Measurements from ENCODE around the gene DNAJC18.
"Not testable (repeated sequence)": the region's sequence is repeated elsewhere in the genome, so short reads cannot be mapped to it uniquely, and the experiment has no call there.

DNAJC18 gene

GRCh38 chr5:139430015-139430414 is 9.3 kb downstream of the DNAJC18 start:
- no peak for DNase-seq (ENCODE audit: low read depth in 2 of 2)

- peak; percentile 15 to 19 for DNase-seq (ENCODE audit: low read depth in 2 of 2)
These were observed 13.0 kb downstream of the DNAJC18 start for GRCh38 chr5:139426203-139426885.

- DNase-seq (ENCODE audit: low read depth in 2 of 2): no peak
These were observed 13.8 kb downstream of the DNAJC18 start for GRCh38 chr5:139425497-139425896.

GRCh38 chr5:139422307-139422893 is 16.9 kb downstream of the DNAJC18 start:
- DNase-seq (ENCODE audit: low read depth in 2 of 2): peak; percentile 35 to 49

GRCh38 chr5:139419226-139420192 is 19.8 kb downstream of the DNAJC18 start:
- DNase-seq (ENCODE audit: low read depth in 2 of 2): no peak

- DNase-seq (ENCODE audit: low read depth in 2 of 2): no peak
These were observed 20.5 kb downstream of the DNAJC18 start for GRCh38 chr5:139418793-139419192.

- DNase-seq (ENCODE audit: low read depth in 2 of 2): no peak
These were observed 22.1 kb downstream of the DNAJC18 start for GRCh38 chr5:139417214-139417613.

- no peak for DNase-seq (ENCODE audit: low read depth in 2 of 2)
These were observed 22.7 kb downstream of the DNAJC18 start for GRCh38 chr5:139416651-139417050.

GRCh38 chr5:139415869-139416268 is 23.5 kb downstream of the DNAJC18 start:
- no peak for DNase-seq (ENCODE audit: low read depth in 2 of 2)

- DNase-seq (ENCODE audit: low read depth in 2 of 2): no peak
These were observed 24.0 kb downstream of the DNAJC18 start for GRCh38 chr5:139415221-139415861.

GRCh38 chr5:139414581-139415130 is 24.7 kb downstream of the DNAJC18 start:
- DNase-seq (ENCODE audit: low read depth in 2 of 2): no peak

- no peak for DNase-seq (ENCODE audit: low read depth in 2 of 2)
These were observed 25.4 kb downstream of the DNAJC18 start for GRCh38 chr5:139413963-139414362.

GRCh38 chr5:139413153-139413552 is 26.2 kb downstream of the DNAJC18 start:
- DNase-seq (ENCODE audit: low read depth in 2 of 2): no peak

GRCh38 chr5:139410993-139411828 is 28.1 kb downstream of the DNAJC18 start:
- DNase-seq (ENCODE audit: low read depth in 2 of 2): peak; percentile 57 to 60

- DNase-seq (ENCODE audit: low read depth in 2 of 2): no peak
These were observed 29.0 kb downstream of the DNAJC18 start for GRCh38 chr5:139410121-139410992.

GRCh38 chr5:139409116-139409515 is 30.2 kb downstream of the DNAJC18 start:
- DNase-seq (ENCODE audit: low read depth in 2 of 2): not testable (repeated sequence)

- no peak for DNase-seq (ENCODE audit: low read depth in 2 of 2)
These were observed 31.1 kb downstream of the DNAJC18 start for GRCh38 chr5:139408191-139408590.

- no peak for DNase-seq (ENCODE audit: low read depth in 2 of 2)
These were observed 31.8 kb downstream of the DNAJC18 start for GRCh38 chr5:139407517-139407916.

GRCh38 chr5:139406963-139407362 is 32.4 kb downstream of the DNAJC18 start:
- DNase-seq (ENCODE audit: low read depth in 2 of 2): no peak

GRCh38 chr5:139404484-139404840 is 34.9 kb downstream of the DNAJC18 start:
- DNase-seq (ENCODE audit: low read depth in 2 of 2): no peak
